HG03280 (cell line): ENCODE data around the gene P3H2.

Experiments used
- ATAC-seq: cut with Tn5 transposase; IDR thresholded peaks from one replicate; pipeline ENCODE4 v1.9.1; 2021; ENCODE audit warnings: mild to moderate bottlenecking, moderate library complexity; ENCODE audit not compliant: unreplicated experiment

Gene P3H2

DNA sequence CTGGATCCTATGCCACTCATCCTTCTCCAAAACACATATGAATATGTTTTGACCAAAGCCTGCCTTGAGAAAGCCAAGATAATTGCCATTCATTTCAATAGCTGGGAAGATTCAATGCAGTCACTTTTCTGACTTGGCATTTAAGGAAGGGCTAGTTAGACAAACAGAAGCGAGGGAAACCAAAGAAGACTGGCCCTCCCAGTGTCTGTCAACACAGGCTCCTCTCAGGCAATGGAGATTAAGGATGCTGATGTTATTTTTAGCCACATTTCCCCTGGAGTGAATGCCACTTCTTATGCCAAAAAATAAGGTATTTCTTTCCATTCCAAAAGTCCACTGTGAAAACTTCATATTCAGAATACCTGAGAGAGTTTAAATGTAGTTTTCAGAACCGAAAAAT, 101.7 kb downstream of the P3H2 start:
- no peak for ATAC-seq

DNA sequence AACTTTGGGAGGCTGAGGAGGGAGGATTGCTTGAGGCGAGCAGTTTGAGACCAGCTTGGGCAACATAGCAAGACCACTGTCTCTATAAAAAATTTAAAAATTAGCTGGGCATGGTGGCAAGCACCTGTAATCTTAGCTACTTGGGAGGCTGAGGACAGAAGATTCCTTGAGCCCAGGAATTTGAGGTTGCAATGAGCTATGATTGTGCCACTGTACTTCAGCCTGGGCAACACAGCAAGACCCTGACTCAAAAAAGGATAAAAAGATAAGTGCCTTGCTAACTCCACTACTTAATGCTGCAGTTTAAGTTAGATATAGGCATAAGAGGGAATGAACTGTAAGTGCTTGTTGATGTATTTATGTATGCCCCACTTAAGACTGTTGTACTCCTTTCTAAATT, 102.2 kb downstream of the P3H2 start:
- no peak for ATAC-seq

DNA sequence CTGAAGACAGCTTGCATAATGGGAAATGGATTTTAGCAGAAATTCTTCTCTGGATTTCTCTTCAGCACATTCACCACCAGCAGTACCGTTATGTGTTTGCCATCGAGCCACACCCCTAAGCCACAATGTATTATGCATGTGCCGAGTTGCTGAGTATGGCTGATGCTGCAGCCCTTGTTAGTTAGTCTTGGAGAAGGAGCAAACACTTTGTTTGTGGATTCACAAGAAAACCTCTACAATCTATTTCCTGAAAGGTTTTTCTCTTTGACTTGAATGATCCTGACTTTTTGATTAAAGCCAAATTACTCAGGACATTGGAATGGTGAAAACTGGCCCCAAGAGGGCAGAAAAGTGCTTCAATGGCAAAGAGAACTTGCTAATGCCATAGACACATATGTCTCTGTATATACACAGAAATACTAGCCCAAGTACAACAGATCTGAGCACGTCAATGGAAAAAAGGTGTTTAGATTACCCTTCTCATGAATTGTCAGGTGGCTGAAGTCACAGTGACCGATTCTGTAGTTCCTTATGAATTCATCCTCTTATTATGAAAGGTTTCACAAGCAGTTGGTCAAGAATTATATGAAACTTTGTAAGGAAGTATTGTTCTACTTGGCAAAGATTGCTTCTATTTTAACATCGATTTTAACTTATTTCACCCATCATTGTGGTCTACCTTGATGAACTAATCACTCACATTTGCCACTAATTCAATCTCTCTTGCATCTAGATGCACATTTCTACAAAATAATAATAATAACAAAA, 103.0 kb downstream of the P3H2 start:
- no peak for ATAC-seq

DNA sequence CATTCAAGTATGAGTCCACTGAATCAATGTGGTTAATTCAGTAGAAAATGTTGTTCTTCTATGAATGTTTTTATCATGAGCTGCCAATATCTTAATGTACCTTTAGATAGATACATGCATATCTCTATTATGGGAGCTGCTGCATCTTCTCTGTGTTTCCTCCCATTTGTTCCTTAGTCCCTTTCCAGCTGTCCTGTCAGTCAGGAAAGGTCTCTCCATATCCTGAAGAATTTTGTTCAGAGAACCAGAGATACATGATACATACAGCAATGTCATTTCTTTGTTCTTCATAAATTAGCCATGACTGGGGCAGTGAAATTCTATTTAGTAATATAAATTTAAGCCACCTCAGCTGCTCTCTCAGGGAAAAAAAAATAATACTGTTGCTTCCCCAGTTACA, 103.7 kb downstream of the P3H2 start:
- ATAC-seq = no peak

DNA sequence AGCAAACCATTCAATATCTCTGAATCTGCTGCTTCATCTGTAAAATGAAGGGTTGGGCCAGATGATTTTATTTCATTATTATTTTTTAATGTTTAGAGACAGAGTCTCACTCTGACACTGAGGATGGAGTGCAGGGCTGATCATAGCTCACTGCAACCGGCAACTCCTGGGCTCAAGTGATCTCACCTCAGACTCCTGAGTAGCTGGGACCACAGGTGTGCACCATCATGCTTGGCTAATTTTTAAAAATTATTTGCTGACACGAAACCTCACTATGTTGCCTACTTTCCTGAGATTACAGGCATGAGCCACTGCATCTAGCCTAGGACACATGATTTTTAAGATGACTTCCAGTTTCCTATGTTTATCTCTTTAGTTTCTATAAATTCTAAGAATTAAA, 105.8 kb downstream of the P3H2 start:
- no peak for ATAC-seq

DNA sequence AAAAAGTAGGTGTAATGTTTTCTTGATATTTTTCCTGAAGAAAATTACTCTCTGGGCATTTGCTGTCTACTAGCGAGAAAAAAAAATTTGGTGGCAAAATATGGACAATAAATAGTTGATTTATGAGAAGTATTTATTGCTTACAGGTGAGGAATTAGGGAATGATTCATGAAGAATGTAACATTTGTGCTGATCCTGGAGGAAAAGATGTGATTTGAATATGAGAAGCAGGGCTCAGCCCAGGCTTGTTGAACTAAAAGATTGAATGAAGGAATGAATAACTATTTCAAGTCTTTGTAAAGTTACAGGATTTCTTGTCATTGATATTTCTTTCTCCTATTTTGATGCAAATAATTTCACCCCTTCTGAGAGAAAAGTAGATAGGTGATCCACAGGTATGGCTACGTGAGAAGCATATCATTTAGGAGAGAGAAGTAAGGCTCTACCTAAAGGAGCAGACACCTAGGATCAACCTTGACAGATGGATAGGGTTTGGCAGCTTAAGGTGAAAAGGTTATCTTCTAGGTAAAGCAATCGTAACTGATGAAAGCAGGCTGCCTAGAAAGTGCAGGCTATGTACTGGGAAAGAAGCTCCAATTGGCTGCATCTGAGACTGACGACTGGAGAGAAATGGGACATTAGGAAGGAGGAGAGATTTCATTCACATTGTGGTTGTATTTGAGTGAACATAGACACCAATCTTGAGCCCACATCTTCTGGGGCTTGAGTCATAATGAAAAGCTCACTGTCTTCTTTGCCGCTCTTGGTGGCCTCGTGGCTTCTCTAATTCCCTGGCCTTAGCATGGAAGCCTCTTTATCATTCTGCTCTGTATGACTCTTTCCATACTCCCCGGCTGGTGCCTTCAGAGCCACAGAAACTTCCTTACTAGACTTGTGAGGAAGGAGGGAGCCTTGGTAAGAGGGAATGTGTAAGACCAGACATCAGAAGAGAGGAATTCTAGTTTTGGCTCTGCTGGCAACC, 106.5 kb downstream of the P3H2 start:
- ATAC-seq = no peak

DNA sequence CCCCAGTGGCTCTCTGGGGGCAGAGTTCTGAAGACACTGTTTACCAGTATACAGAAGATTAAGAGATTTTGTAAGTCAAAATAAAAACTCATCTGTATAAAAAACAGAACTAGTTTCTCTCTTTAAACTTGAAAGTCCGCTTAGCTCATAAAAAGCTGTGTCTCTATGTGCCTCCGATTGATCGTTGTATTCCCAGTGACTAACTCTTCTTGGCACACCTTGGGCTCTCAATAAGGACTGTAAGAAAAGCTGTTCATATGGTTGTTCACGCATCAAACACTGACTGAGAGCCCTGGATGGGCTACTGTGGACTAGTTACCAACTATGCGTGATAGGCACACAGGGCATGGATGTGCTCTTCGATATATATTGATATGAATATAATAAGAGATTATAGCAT, 107.9 kb downstream of the P3H2 start:
- ATAC-seq = no peak

DNA sequence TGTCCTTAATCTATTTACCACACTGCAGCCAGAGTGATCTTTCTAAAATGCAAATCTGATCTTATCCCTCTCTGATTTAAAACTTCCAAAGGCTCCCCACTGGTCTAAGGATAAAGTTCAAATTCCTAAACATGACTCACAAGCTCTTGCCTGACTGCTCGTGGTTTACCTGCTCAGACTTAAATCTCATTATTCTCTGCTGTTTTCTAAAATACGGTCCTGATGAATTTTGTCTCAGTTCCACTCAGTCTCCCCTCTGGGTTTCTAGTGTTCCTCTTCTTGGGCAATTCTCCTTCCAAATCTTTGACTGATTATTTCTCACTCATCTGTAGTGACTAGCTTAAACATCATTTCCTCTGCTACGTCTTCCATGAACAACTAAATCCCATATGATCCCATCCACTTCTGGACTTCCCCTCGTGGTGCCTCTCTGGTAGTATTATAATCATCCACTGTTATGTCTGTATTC, 108.3 kb downstream of the P3H2 start:
- no peak for ATAC-seq

DNA sequence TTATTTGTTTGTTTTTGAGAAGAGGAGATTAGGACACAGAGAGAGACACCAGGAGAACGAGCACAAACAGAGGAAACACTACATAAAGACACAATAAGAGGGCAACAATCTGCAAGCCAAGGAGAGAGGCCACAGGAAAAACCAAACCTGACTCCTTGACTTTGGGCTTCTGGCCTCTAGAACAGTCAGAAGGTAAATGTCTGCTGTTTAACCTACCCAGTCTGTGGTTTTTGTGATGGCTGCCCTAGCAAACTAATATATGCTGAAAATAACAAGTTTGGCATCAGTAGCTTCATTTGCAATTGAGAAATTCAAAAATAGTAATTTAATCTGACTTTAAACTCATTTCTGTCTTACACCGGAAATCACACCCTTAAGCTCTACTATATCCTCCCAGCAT, 110.2 kb downstream of the P3H2 start:
- no peak for ATAC-seq

DNA sequence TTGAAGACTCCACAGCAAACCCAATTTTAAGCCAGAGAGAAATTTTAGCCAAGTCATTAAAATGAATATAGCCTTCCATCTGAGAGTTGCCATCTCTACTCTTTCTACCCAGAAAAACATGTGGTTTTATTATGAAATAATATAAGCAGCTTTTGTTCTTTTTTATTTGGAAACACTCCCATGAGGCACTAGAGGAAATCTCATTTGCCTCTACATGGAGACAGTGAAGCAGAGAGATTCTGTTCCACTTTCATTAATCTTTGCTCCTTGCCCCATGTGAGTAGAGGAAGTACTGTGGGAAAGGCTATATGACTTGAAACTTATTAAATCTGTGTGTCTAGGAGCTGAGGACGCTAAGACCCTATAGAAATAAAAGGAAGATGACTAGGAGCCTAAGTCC, 111.1 kb downstream of the P3H2 start:
- no peak for ATAC-seq

DNA sequence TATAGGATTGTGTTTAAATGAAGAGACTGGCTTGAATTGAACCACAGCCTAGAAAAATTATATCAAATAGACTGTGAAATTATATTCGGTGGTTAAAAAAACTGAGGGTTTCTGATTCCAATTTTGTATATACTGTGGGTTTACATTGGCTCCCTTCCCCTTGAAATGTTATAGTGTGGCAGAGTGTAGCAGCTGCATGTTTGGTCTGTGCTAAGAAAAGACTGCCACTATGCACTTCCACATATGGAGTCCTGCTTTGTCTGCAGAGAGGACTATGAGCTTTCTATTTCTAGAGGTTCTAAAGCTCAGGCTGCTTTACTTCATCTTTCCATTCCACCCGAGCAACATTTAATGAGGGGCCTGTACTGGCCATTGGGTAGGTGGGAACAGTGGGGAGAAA, 112.3 kb downstream of the P3H2 start:
- no peak for ATAC-seq

DNA sequence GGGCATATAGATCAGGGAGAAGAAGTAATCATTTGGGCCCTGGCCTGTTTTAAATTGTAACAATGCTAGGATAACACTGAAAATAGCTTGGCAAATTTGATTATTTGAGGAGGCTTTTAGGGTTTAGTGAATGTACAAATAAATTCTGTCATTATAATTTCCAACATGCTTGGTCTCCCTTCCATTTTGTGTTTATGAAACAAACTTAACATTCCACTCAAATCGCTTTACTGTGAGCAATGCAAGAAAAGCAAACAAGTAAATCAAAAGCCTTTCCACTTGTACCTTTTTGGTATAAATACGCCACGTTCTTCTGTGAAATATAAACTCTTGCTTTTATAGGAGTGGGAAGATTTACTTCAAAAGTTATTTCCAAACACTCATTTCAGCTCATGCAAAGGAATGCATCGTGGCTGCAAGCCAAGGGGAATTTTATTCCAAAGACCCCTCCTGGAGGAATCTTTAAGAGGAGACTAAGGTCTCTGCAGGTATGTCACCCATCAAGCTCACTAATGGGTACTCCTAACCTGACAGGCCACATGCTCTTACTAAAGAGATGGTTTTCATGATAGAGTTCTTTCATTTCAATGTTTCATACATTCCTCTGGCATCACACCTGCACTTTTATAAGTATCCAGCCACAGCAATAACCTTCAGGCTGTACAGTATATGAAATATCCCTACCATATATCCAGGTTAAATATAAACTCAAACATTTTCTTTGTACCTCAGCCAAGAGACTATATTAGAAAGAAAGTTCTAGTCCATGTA, 115.2 kb downstream of the P3H2 start:
- ATAC-seq = no peak

DNA sequence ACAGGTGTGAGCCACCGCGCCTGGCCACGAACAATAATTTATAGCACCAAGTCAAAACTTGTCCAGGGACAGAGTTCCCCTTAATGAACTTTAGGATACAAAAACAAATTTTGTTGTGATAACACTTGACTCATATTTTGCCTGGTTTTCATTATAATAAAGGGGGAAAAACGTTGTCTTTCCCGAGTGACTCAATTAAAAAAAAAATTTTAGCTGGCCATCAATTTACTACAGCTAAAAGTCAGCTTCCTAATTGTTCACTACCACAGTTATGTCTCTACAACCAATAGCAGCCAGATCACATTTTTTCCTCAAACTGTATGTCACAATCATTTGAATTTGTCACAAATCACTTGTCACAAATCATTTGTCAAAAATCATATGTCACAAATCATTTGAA, 116.0 kb downstream of the P3H2 start:
- ATAC-seq = no peak

DNA sequence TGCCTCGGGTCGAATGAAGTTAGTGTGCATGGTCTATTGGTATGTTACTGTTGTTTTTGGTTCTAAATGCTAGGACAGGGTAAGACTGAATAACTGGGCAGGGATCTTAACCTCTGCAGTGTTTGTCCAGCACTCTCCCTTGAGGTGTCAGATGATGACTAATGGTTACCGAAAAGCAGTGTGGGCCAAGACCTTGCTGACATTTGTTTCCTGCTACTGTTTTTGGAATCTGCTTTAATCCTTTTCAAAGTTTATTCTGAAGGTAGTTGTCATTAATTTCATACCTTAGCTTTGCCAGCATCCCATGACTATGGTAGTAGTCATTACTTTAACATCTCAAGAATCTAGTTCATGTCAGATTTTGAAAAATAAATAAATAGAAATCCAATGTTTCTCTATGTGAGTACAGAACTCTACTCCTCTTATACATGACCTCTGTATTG, 117.0 kb downstream of the P3H2 start:
- ATAC-seq = no peak

DNA sequence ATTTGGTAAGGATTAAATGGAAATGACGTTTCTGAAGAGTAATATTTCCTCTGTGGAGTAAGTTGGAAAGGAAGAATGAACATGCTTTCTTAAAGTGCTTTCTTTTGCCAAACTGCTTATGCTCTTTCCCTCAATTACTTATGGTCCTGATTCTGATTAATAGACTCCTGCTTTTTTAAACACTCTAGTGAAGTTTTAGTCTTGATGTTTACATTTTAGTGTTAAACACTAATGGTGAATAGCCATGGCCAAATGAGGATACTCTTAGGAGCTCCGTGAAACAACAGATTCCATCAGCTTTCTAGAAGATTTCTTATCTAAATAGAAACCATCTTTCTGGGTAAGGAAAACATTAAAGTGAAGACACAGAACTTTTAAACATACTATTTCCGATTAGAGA, 117.6 kb downstream of the P3H2 start:
- ATAC-seq = no peak

DNA sequence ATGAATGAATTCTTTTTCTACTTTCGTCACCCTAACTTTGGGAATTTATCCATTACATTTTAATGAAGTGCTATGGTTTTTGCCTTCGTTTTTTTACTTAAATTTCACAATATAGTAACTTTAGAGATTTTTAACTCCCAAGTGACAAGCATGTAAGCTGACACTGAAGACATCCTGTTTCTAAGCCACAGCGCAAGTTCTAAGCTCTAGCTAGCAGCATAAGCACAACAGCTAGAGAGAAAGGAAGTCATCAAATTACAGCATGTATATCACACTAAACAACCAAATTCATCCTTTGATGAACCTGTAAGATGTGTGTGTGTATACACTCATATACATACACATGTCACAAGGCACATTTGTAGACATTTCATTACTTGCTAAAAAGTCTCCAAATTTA, 119.3 kb downstream of the P3H2 start:
- ATAC-seq = no peak

DNA sequence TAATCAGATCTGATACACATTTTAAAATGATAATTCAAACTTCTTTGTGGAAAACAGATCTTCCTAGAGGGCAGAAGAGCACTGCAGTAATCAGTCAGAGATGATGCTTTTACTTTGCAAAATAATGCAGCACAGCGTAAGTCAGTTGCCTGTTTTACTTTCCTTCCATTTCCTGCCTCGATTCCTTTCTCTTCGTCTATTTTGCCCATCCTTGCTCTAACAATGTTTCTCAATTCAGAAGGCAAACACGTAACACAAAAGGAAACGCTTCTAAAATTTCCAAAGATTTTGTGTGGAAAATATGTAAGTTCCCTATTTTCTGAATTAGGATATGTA, 119.9 kb downstream of the P3H2 start:
- no peak for ATAC-seq

DNA sequence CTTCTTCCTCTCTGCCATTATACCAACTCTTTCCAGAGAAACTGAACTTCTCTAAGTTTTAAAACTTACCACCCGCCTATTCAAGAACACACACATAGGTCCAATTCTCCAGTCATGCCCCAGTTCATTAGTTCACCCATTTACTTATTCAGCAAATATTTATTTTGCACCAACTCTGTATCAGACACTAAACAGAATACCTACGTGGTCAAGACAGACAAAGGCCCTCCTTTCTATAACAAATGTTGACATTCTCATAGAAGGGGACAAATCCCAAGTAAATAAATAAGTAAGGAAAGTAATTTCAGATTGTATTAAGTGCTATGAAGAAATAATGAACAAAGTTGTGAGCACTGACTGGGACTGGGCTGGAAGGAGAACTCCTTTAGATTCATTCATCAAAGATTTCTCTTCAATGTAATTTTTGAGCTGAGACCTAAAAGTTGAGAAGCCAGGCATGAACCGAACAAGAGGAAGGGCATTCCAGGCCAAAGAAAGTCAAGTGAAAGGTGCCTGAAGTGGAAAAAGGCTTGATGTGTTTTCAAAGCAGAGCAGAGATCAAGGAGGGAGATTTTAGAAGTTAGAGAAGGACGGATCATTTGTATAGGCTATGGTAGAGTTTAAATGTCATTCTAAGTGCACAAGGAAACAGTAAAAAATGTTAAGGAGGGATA, 120.4 kb downstream of the P3H2 start:
- no peak for ATAC-seq

DNA sequence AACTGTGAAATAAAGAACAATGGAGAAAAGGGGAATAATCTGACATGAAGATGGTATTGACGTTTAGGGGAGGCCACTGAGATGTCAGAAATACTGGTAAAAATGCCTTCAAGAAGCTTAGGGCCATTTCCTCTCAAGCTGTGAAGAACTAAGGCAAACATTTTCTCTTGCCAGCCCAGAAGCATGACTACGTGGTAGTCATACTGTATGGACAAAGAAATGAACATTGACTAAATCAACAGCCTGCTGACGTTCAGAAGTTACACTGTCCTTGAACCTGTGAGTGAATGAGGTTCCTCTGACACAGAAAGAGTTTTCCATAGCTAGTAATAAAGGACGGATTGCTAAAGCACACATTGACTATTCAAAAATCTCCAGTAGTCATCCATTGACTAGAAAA, 121.0 kb downstream of the P3H2 start:
- ATAC-seq = no peak

DNA sequence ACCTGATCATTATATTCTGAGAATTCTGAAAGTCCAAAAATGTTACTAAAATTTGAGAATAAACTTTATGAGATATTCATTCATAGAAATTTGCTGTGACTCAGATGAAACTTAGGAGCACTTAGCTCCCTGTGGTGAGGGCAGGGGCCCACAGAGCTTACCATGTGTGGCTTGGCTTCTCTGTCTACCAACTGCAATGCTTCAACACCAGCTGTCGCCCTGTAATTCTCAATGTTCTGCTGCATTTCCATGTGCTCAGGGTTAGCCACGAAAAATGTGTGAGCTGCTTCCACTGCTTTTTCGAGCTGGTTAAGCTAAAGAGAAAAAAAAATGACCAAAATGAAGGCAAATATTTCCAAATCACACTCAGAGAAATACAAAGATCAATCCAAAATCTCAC, 125.6 kb downstream of the P3H2 start:
- no peak for ATAC-seq

DNA sequence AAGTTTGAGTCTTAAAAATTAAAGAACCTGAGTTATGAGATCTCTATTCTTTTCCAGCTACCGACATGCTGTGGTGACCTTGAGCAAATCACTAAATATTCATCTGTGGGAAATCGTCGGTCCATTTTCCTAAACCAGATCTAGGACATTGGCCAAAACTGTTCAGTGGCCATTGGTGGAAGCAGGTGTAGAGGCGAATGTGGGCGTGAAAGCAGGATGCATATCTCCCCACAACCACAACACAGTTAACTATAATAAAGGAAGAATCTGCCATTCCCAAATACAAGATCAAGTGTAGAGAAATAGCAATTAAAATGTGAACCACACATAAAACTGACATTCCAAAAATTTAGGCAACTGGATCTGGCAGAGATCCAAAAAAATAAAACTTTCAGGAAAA, 129.9 kb downstream of the P3H2 start:
- no peak for ATAC-seq
